NCI-H2081 (cell line): Measurements from ENCODE around the gene CDC37.
A peak's percentile ranks its signal among the peaks of the same experiment; 100 is the strongest.

Experiments
- DNase-seq, 2 experiments: peaks; one replicate each; lab custom pipeline; 2025; lab: John Stamatoyannopoulos, UW

The CDC37 gene

GRCh38 chr19:10403137-10404021 lies at the start of gene CDC37:
Gene CDC37, minus strand, starts transcription at chr19:10403542. Its CDS starts 63 bp downstream, at chr19:10403479.
- DNase-seq, result peak; percentile 95 to 96

- no peak for DNase-seq
Measured at GRCh38 chr19:10450853-10451609, 47.7 kb upstream of the CDC37 start.

- no peak for DNase-seq
Measured at GRCh38 chr19:10450191-10450852, 47.0 kb upstream of the CDC37 start.

- no peak for DNase-seq
Measured at GRCh38 chr19:10449037-10449436, 45.7 kb upstream of the CDC37 start.

GRCh38 chr19:10442698-10443097 lies 39.4 kb upstream of the CDC37 start:
- DNase-seq, result no peak

- no peak for DNase-seq
Measured at GRCh38 chr19:10439588-10439987, 36.2 kb upstream of the CDC37 start.

- DNase-seq, result no peak
Measured at GRCh38 chr19:10433131-10433536, 29.8 kb upstream of the CDC37 start.

GRCh38 chr19:10432736-10433130 lies 29.4 kb upstream of the CDC37 start:
- no peak for DNase-seq

- DNase-seq, result no peak
Measured at GRCh38 chr19:10431943-10432735, 28.8 kb upstream of the CDC37 start.

- DNase-seq, result no peak
Measured at GRCh38 chr19:10431254-10431942, 28.1 kb upstream of the CDC37 start.

- DNase-seq, result no peak
Measured at GRCh38 chr19:10430505-10431253, 27.3 kb upstream of the CDC37 start.

GRCh38 chr19:10428996-10429381 lies 25.6 kb upstream of the CDC37 start:
- DNase-seq, result no peak

- DNase-seq, result no peak
Measured at GRCh38 chr19:10427169-10427568, 23.8 kb upstream of the CDC37 start.

GRCh38 chr19:10424011-10424637 lies 20.8 kb upstream of the CDC37 start:
- DNase-seq, result peak; percentile 62 to 64

- no peak for DNase-seq
Measured at GRCh38 chr19:10422846-10423245, 19.5 kb upstream of the CDC37 start.

- no peak for DNase-seq
Measured at GRCh38 chr19:10422046-10422461, 18.7 kb upstream of the CDC37 start.

- no peak for DNase-seq
Measured at GRCh38 chr19:10421240-10422045, 18.1 kb upstream of the CDC37 start.

- peak; percentile 21 to 27 for DNase-seq
Measured at GRCh38 chr19:10420444-10421239, 17.3 kb upstream of the CDC37 start, which contains the start of gene PDE4A. Gene PDE4A, plus strand, starts transcription at chr19:10420538. Its CDS starts 227 bp downstream, at chr19:10420765.
